ENCODE data around the gene GRXCR1. TPM values are rescaled to one million over a fixed set of nuclear protein-coding genes. Genes with fewer than 3 reads are reported as not detected.

Gene GRXCR1
- total RNA-seq, 1 experiment from 2014 or later: not detected

GRCh38 chr4:43071069-43071468, 178.6 kb downstream of the GRXCR1 start:
- ChIA-PET POLR2A (ENCODE audit: unreplicated experiment) (no interaction called here), CTCF (no interaction called here)
- Histone ChIP-seq H3F3A (ENCODE audit: insufficient read depth, low read depth) (no peaks in the 10 kb centered on the region), H3K9me3 (ENCODE audit: insufficient read depth, low read depth) (no peaks in the 10 kb centered on the region), H3K27me3 (ENCODE audit: insufficient read depth, low read depth) (no peaks in the 10 kb centered on the region), H3K4me2 (no peak overlapping the region), H3K4me1 (replicated peaks; ENCODE audit: insufficient read depth) (no peaks in the 10 kb centered on the region), H2AFZ (no peak overlapping the region), H3K79me2 (ENCODE audit: low read depth) (no peaks in the 10 kb centered on the region), H4K20me1 (ENCODE audit: insufficient read depth) (no peaks in the 10 kb centered on the region), H3K27ac (no peak overlapping the region), H3K9me2 (ENCODE audit: insufficient read depth) (no peaks in the 10 kb centered on the region), H3K4me3 (no peak overlapping the region), H3K36me3 (ENCODE audit: low read depth) (no peaks in the 10 kb centered on the region)
- intact Hi-C loops (cut with micrococcal nuclease; ENCODE audit: unreplicated experiment): no loop called here
- BruUV-seq (replicated peaks): no TSS peak
- no peak for DNase-seq
- no peak for TF ChIP-seq CTCF (conservative IDR thresholded peaks at IDR 0.05)

Other genes with a start within 250 kb of the GRXCR1 start
- gene ATP8A1, start 235.6 kb upstream of the GRXCR1 start, total RNA-seq (2021): not detected in 2 replicates